Endothelial cell of umbilical vein (primary cell): ENCODE results near the gene TRIM10. TPM values are rescaled to one million over a fixed set of nuclear protein-coding genes. Genes with fewer than 3 reads are reported as not detected.

Experiments used
- BruUV-seq: library from RNA; stranded (reverse); fragments of 400-500 nt; replicated peaks from 2 replicates; lab custom pipeline; 2021; lab: Mats Ljungman, UMichigan
- CTCF ChIA-PET: fragments of 300-600, 350-600 bp; sonication (Branson Sonifier 250); formaldehyde crosslinking; loops from one replicate; lab custom pipeline; 2021; ENCODE audit warnings: antibody characterized with exemption, inconsistent platforms; lab: Charles Lee
- POLR2A ChIA-PET: fragments of 300-600, 350-600 bp; sonication (Branson Sonifier 250); formaldehyde crosslinking; loops from one replicate; lab custom pipeline; 2021; ENCODE audit warnings: antibody characterized with exemption, inconsistent platforms; lab: Charles Lee
- DNase-seq: peaks from one replicate; pipeline ENCODE4 v3.0.0-alpha.2; 2011; ENCODE audit warnings: low read depth, low spot score
- FAIRE-seq: peaks from 2 replicates; lab custom pipeline; 2011; peaks lifted over from hg19 to GRCh38; lab: Jason Lieb, UNC
- H2AFZ ChIP-seq: 2 replicates; pipeline ENCODE4 v1.6.0; 2012; ENCODE audit warnings: low read depth, low read length, control low read depth, inconsistent platforms
- H3K27ac ChIP-seq: 2 replicates; pipeline ENCODE4 v1.5.1; 2011; ENCODE audit warnings: low read depth, mild to moderate bottlenecking, control low read depth, low read length, moderate library complexity; ENCODE audit not compliant: insufficient read depth
- H3K27me3 ChIP-seq, 2 experiments: 2 replicates each; pipeline versions ENCODE4 v1.6.0 to v1.6.1; 2011; ENCODE audit warnings: low read length in 2 of 2, mixed read lengths in 1 of 2; ENCODE audit not compliant: control insufficient read depth in 2 of 2, insufficient read depth in 2 of 2
- H3K36me3 ChIP-seq, 2 experiments: 2 replicates in 1 of 2; 3 replicates in 1 of 2; pipeline ENCODE4 v1.5.1; 2011; ENCODE audit warnings: low read length in 2 of 2, mild to moderate bottlenecking in 1 of 2, moderate library complexity in 1 of 2; ENCODE audit not compliant: control insufficient read depth in 2 of 2, insufficient read depth in 2 of 2; ENCODE audit errors: extremely low read depth in 1 of 2
- H3K4me1 ChIP-seq: 3 replicates; pipeline ENCODE4 v1.5.1; 2011; ENCODE audit warnings: mild to moderate bottlenecking, low read length; ENCODE audit not compliant: control insufficient read depth, insufficient read depth; ENCODE audit errors: extremely low read depth
- H3K4me2 ChIP-seq: 2 replicates; pipeline ENCODE4 v1.6.1; 2011; ENCODE audit warnings: low read length, control low read depth, mixed read lengths; ENCODE audit not compliant: insufficient read depth
- H3K4me3 ChIP-seq, 3 experiments: fragments of 200-600 bp in 1 of 3; sonication (generic), shearing (Covaris generic) in 1 of 3; replicated peaks in 1 of 3; 2 replicates each; pipeline ENCODE4 v1.5.1; 2011 to 2016; ENCODE audit warnings: control low read depth in 3 of 3, low read length in 3 of 3, mild to moderate bottlenecking in 2 of 3, inconsistent platforms in 1 of 3, low read depth in 1 of 3, moderate library complexity in 1 of 3; ENCODE audit not compliant: insufficient read depth in 1 of 3
- H3K79me2 ChIP-seq: 2 replicates; pipeline ENCODE4 v1.6.0; 2012; ENCODE audit warnings: low read length, inconsistent platforms; ENCODE audit not compliant: control insufficient read depth, insufficient read depth
- H3K9ac ChIP-seq: replicated peaks from 2 replicates; pipeline ENCODE3; 2011; ENCODE audit warnings: low read length, control low read depth; ENCODE audit not compliant: insufficient read depth; ENCODE audit errors: extremely low read depth
- H3K9me1 ChIP-seq: replicated peaks from 3 replicates; pipeline ENCODE4 v1.6.0; 2011; ENCODE audit warnings: mild to moderate bottlenecking, low read length; ENCODE audit not compliant: control insufficient read depth, insufficient read depth; ENCODE audit errors: extremely low read depth
- H3K9me3 ChIP-seq: replicated peaks from 2 replicates; pipeline ENCODE4 v1.5.1; 2012; ENCODE audit warnings: low read length, inconsistent platforms; ENCODE audit not compliant: control insufficient read depth, insufficient read depth
- H4K20me1 ChIP-seq: replicated peaks from 2 replicates; pipeline ENCODE3; 2011; ENCODE audit warnings: mild to moderate bottlenecking, low read length; ENCODE audit not compliant: control insufficient read depth, insufficient read depth; ENCODE audit errors: extremely low read depth
- EZH2 ChIP-seq: IDR thresholded peaks from 2 replicates; pipeline ENCODE4 v1.6.1; 2012; ENCODE audit warnings: borderline replicate concordance, low read depth, mild to moderate bottlenecking, moderate library complexity, low read length, inconsistent platforms; ENCODE audit not compliant: severe bottlenecking
- GATA2 ChIP-seq: IDR thresholded peaks from 2 replicates; pipeline ENCODE4 v1.7.0; 2011; ENCODE audit warnings: low read depth, mild to moderate bottlenecking, moderate library complexity, mixed read lengths, low read length; ENCODE audit not compliant: insufficient read length, insufficient read depth
- MYC ChIP-seq: IDR thresholded peaks from one replicate; pipeline ENCODE4 v1.6.1; 2011; ENCODE audit warnings: mild to moderate bottlenecking, low read depth, low read length
- dilution Hi-C: fragments of 300-500 bp; cut with MboI; formaldehyde crosslinking; loops from one replicate; pipeline ENCODE4 v1.15.0; 2019; ENCODE audit warnings: low sequenced_read_pairs; ENCODE audit not compliant: extremely low pct_ligation_motif_present
- intact Hi-C: fragments of 100-400 bp; cut with micrococcal nuclease; formaldehyde crosslinking; loops from one replicate; pipeline ENCODE4 v1.10.0; 2022
- polyA plus RNA-seq, 4 experiments: library from polyadenylated mRNA; depleted of rRNA in 3 of 4; stranded (reverse) in 3 of 4; unstranded in 1 of 4; fragments of >200 nt; gene quantifications; 2 replicates each; pipeline versions ENCODE4 v1.2.1 to v1.2.3, GENCODE V29; 2011 to 2012; ENCODE audit warnings: missing spikeins in 1 of 4
- total RNA-seq: library from RNA; stranded (reverse); gene quantifications from 2 replicates; pipeline ENCODE4 v1.2.3, GENCODE V29; 2021
- TF ChIP-seq, protein P1 (sequence below), 2 donors: IDR thresholded peaks; 1 replicate in 1 of 2; 2 replicates in 1 of 2; pipeline ENCODE4 v1.5.1; 2011; ENCODE audit warnings: low read length in 2 of 2, mild to moderate bottlenecking in 2 of 2, moderate library complexity in 2 of 2, control low read depth in 1 of 2, inconsistent platforms in 1 of 2, low read depth in 1 of 2; ENCODE audit not compliant: insufficient read depth in 1 of 2; ENCODE audit errors: extremely low read depth in 1 of 2

Gene TRIM10
- total and polyA plus RNA-seq, 2 donors (not counting 3 experiments of a cell fraction or from before 2014, with no cell fraction given), result not detected

DNA sequence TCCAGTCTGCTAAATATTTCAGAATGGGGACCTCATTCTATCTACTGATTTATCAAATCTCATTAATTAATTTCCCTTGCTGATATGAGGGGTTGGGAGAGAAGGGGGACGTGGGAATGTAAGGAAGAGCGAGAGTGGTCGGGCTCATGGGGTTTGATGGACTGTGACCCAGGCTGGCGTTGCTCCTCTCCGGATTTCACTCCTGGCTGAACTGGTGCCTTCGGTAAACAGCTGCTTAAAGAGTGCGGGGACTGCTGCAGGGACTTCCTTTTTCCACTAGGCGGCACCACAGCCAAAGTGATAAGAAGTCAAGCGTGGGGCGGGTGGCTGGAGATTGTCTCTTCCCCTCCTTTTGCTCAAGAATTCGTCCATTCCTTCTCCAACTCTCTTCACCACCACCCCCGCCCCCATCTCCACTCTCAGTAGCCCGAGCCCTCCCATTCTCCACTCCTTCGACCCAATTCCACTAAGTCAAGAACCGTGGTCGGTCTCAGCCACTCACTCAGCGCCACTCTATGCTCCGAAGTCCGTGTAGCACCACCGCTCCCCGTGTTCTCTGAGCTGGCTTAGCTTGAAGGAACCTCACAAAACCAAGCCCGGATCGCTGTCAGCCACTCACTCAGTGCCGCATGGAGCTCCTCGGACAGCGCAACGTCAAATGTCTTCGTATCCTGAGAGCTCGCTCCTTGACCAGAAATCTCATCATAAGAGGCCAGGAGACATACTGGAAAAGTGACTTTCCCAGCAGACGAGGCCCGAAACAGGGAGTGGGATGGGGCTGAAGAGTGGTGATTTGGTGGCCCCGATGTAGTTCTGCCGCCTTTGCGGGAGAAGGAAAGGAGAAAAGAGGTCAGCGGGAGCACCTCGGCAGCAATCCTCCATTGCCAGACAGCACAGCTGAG, 57.8 kb downstream of the TRIM10 start:
- DNase-seq (peak; percentile 82), FAIRE-seq (peak; percentile 97)
- BruUV-seq, result no TSS peak

More for the DNA sequence above, 57.8 kb downstream of the TRIM10 start:
- peak overlapping the region; percentile 71 for H3K4me2 ChIP-seq
- peak overlapping the region; percentile 81 for H2AFZ ChIP-seq
- no peaks in the 10 kb centered on the region for H3K79me2 ChIP-seq
- H3K4me1 ChIP-seq, result peaks cover 17% of the 10 kb centered on the region
- ChIA-PET POLR2A (no interaction called here), CTCF (interaction anchor here (0.5 to 5.6 kb wide), 32 partner anchors 9 to 1296 kb away, joined by 3 to 311 read pairs (median 4); partner anchors contain the start of genes POLR1H, PPP1R11, TRIM31 and TRIM39)
- dilution Hi-C loops (no loop called here), intact Hi-C loops (loop anchor here (1.0 to 2.0 kb wide), 5 partner anchors 28 to 110 kb away; partner anchors contain the start of genes POLR1H, PPP1R11 and TRIM26)
- H3K27ac ChIP-seq, result no peak overlapping the region
- no peaks in the 10 kb centered on the region for H3K9me3 ChIP-seq
- H3K4me3 ChIP-seq, result peak overlapping the region in 2 of 3 experiments; percentile 33 to 34
- no peaks in the 10 kb centered on the region for H4K20me1 ChIP-seq
- TF ChIP-seq MYC (no peak), GATA2 (no peak), EZH2 (peak; percentile 15)
- TF ChIP-seq, protein P1, sequence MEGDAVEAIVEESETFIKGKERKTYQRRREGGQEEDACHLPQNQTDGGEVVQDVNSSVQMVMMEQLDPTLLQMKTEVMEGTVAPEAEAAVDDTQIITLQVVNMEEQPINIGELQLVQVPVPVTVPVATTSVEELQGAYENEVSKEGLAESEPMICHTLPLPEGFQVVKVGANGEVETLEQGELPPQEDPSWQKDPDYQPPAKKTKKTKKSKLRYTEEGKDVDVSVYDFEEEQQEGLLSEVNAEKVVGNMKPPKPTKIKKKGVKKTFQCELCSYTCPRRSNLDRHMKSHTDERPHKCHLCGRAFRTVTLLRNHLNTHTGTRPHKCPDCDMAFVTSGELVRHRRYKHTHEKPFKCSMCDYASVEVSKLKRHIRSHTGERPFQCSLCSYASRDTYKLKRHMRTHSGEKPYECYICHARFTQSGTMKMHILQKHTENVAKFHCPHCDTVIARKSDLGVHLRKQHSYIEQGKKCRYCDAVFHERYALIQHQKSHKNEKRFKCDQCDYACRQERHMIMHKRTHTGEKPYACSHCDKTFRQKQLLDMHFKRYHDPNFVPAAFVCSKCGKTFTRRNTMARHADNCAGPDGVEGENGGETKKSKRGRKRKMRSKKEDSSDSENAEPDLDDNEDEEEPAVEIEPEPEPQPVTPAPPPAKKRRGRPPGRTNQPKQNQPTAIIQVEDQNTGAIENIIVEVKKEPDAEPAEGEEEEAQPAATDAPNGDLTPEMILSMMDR (IDR thresholded peaks at IDR 0.05; ENCODE audit: extremely low read depth in 1 of 2, insufficient read depth in 1 of 2, low read depth in 1 of 2, low read length in 2 of 2), result peak; percentile 85 to 92
- H3K9me1 ChIP-seq, result no peaks in the 10 kb centered on the region
- no peak overlapping the region for H3K9ac ChIP-seq
- H3K36me3 ChIP-seq, result no peaks in the 10 kb centered on the region
- peaks cover 49 to 58% of the 10 kb centered on the region in 2 experiments for H3K27me3 ChIP-seq
